Hematopoietic multipotent progenitor cell treated with erythropoietin and hydrocortisone succinate and interleukin-3 and kit ligand, for 17 days (in vitro differentiated cells): ENCODE results near the gene GPR3.
"Not testable (repeated sequence)": the region's sequence is repeated elsewhere in the genome, so short reads cannot be mapped to it uniquely, and the experiment has no call there.

ENCODE experiments used
- DNase-seq: peaks from one replicate; pipeline ENCODE4 v3.0.0-alpha.2; 2015; ENCODE audit warnings: low spot score

The GPR3 gene

GRCh38 chr1:27428316-27429028 lies 36.0 kb downstream of the GPR3 start:
- DNase-seq: peak; percentile 76

- no peak for DNase-seq
Observed at GRCh38 chr1:27429029-27429425, 36.6 kb downstream of the GPR3 start.

GRCh38 chr1:27430903-27431600 lies 38.6 kb downstream of the GPR3 start:
- no peak for DNase-seq

GRCh38 chr1:27431601-27431940 lies 39.1 kb downstream of the GPR3 start:
- DNase-seq: no peak

- DNase-seq: not testable (repeated sequence)
Observed at GRCh38 chr1:27432725-27433124, 40.3 kb downstream of the GPR3 start.

- DNase-seq: no peak
Observed at GRCh38 chr1:27433706-27434105, 41.3 kb downstream of the GPR3 start.

GRCh38 chr1:27435566-27436203 lies 43.3 kb downstream of the GPR3 start:
- no peak for DNase-seq

GRCh38 chr1:27436204-27437159 lies 44.1 kb downstream of the GPR3 start:
- DNase-seq: no peak

GRCh38 chr1:27438621-27439061 lies 46.2 kb downstream of the GPR3 start:
- DNase-seq: no peak

GRCh38 chr1:27439150-27439549 lies 46.7 kb downstream of the GPR3 start:
- no peak for DNase-seq

- DNase-seq: no peak
Observed at GRCh38 chr1:27444632-27445031, 52.2 kb downstream of the GPR3 start.
